HepG2 (cell line): ENCODE data around the gene PCIF1. TPM values are rescaled to one million over a fixed set of nuclear protein-coding genes. Genes with fewer than 3 reads are reported as not detected.
A peak's percentile ranks its signal among the peaks of the same experiment; 100 is the strongest.

Experiments
- BRD4 ChIP-seq: sonication (generic); formaldehyde crosslinking; IDR thresholded peaks from 2 replicates; pipeline ENCODE4 v1.4.0; 2020; ENCODE audit warnings: missing genetic modification reagents
- CENPX ChIP-seq: sonication (generic); formaldehyde crosslinking; IDR thresholded peaks from 2 replicates; pipeline ENCODE4 v1.9.0; 2021; ENCODE audit warnings: mild to moderate bottlenecking, missing genetic modification reagents, moderate library complexity
- HNRNPL ChIP-seq: fragments of 200-400 bp; formaldehyde crosslinking; IDR thresholded peaks from 2 replicates; pipeline ENCODE4 v1.6.1; 2017; ENCODE audit warnings: mild to moderate bottlenecking, low read depth, low read length
- NFE2L1 ChIP-seq: sonication (generic); formaldehyde crosslinking; IDR thresholded peaks from 2 replicates; pipeline ENCODE4 v1.4.0; 2020; ENCODE audit warnings: missing genetic modification reagents, mild to moderate bottlenecking, borderline replicate concordance
- NFE2L2 ChIP-seq: fragments of 150-350 bp; IDR thresholded peaks from 2 replicates; pipeline ENCODE4 v1.6.1; 2014; ENCODE audit warnings: low read length
- RARA ChIP-seq: IDR thresholded peaks from 2 replicates; pipeline ENCODE4 v1.6.1; 2016; ENCODE audit warnings: missing genetic modification reagents, missing compliant biosample characterization
- REPIN1 ChIP-seq: sonication (generic); formaldehyde crosslinking; IDR thresholded peaks from 2 replicates; pipeline ENCODE4 v1.8.0; 2022; ENCODE audit warnings: missing genetic modification reagents, low read depth, mild to moderate bottlenecking, borderline replicate concordance
- REST ChIP-seq, 2 experiments: IDR thresholded peaks; 2 replicates each; pipeline ENCODE4 v1.6.1; 2011 to 2012; ENCODE audit warnings: low read length in 2 of 2, borderline replicate concordance in 1 of 2, low read depth in 1 of 2, mild to moderate bottlenecking in 1 of 2, moderate library complexity in 1 of 2
- REXO4 ChIP-seq: sonication (generic); formaldehyde crosslinking; IDR thresholded peaks from 2 replicates; pipeline ENCODE4 v1.8.0; 2022; ENCODE audit warnings: missing genetic modification reagents, mild to moderate bottlenecking, borderline replicate concordance
- RORA ChIP-seq: sonication (generic); formaldehyde crosslinking; IDR thresholded peaks from 2 replicates; pipeline ENCODE4 v1.5.0; 2020; ENCODE audit warnings: mild to moderate bottlenecking, missing genetic modification reagents, moderate library complexity
- SP1 ChIP-seq, 2 experiments: fragments of 450-650 bp in 1 of 2; sonication (generic) in 1 of 2; formaldehyde crosslinking in 1 of 2; IDR thresholded peaks; 2 replicates each; pipeline versions ENCODE4 v1.4.0 to v1.6.1; 2016 to 2020; ENCODE audit warnings: missing genetic modification reagents in 1 of 2
- TRIM24 ChIP-seq: sonication (generic); formaldehyde crosslinking; IDR thresholded peaks from 2 replicates; pipeline ENCODE4 v1.8.0; 2022; ENCODE audit warnings: mild to moderate bottlenecking, missing genetic modification reagents
- ZC3H4 ChIP-seq: sonication (generic); formaldehyde crosslinking; IDR thresholded peaks from 2 replicates; pipeline ENCODE4 v1.4.0; 2020; ENCODE audit warnings: missing genetic modification reagents, borderline replicate concordance
- ZNF282 ChIP-seq: fragments of 450-650 bp; IDR thresholded peaks from 2 replicates; pipeline ENCODE4 v1.6.1; 2018; ENCODE audit not compliant: partially characterized antibody
- ZNF362 ChIP-seq: sonication (generic); formaldehyde crosslinking; IDR thresholded peaks from 2 replicates; pipeline ENCODE4 v1.4.0; 2020; ENCODE audit warnings: missing genetic modification reagents, mild to moderate bottlenecking, borderline replicate concordance
- ZNF556 ChIP-seq: sonication (generic); formaldehyde crosslinking; IDR thresholded peaks from 2 replicates; pipeline ENCODE4 v1.4.0; 2020; ENCODE audit warnings: mild to moderate bottlenecking, missing genetic modification reagents, borderline replicate concordance
- ZNF598 ChIP-seq: sonication (generic); formaldehyde crosslinking; IDR thresholded peaks from 2 replicates; pipeline ENCODE4 v1.5.1; 2020; ENCODE audit warnings: mild to moderate bottlenecking, missing genetic modification reagents, borderline replicate concordance
- ZNF720 ChIP-seq: sonication (generic); formaldehyde crosslinking; IDR thresholded peaks from 2 replicates; pipeline ENCODE4 v1.4.0; 2020; ENCODE audit warnings: missing genetic modification reagents
- polyA plus RNA-seq, 8 experiments: library from polyadenylated mRNA; depleted of rRNA in 3 of 8; stranded (reverse) in 7 of 8; unstranded in 1 of 8; fragments of >200 nt; fragmentation: Illumina TruSeq in 4 of 8; extraction: Trizol in 4 of 8; gene quantifications; 2 replicates each; pipeline versions ENCODE4 v1.2.1 to v1.2.3, GENCODE V29; 2011 to 2016; ENCODE audit warnings: low read depth in 4 of 8, missing spikeins in 1 of 8, mixed read lengths in 1 of 8; ENCODE audit not compliant: insufficient read depth in 1 of 8
- total RNA-seq, 5 experiments: library from RNA; depleted of rRNA; stranded (reverse); fragments of >200 nt; fragmentation: Illumina TruSeq; extraction: Trizol; gene quantifications; 2 replicates each; pipeline ENCODE4 v1.2.3, GENCODE V29; 2016; ENCODE audit warnings: low read depth in 1 of 5
- TF ChIP-seq, protein P1 (sequence below): sonication (generic); formaldehyde crosslinking; IDR thresholded peaks from 2 replicates; pipeline ENCODE4 v1.4.0; 2020; ENCODE audit warnings: missing genetic modification reagents, low read depth, mild to moderate bottlenecking, borderline replicate concordance
- TF ChIP-seq, protein P2 (sequence below): sonication (generic); formaldehyde crosslinking; IDR thresholded peaks from 2 replicates; pipeline ENCODE4 v1.4.0; 2020; ENCODE audit warnings: mild to moderate bottlenecking, missing genetic modification reagents
- TF ChIP-seq, protein P3 (sequence below): IDR thresholded peaks from 2 replicates; pipeline ENCODE4 v1.6.1; 2016; ENCODE audit warnings: missing compliant biosample characterization, missing genetic modification reagents, borderline replicate concordance

PCIF1 gene
- total and polyA plus RNA-seq, 2 of the 13 experiments (the other 11 are each of a cell fraction or from before 2014, with no cell fraction given), result 20.9 to 24.4 TPM

- TF ChIP-seq HNRNPL, result peak; percentile 62; the same call in 1 of the 2 replicates
- no peak for TF ChIP-seq CENPX
- no peak for TF ChIP-seq REXO4 (CRISPR knock-in tag)
- TF ChIP-seq, protein P1, sequence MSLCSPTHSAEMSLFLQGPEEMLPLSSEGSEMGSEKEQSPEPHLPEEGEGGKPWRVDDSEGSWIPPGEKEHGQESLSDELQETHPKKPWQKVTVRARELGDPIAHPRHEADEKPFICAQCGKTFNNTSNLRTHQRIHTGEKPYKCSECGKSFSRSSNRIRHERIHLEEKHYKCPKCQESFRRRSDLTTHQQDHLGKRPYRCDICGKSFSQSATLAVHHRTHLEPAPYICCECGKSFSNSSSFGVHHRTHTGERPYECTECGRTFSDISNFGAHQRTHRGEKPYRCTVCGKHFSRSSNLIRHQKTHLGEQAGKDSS, result peak; percentile 52; the same call in 1 of the 2 replicates
- TF ChIP-seq TRIM24 (CRISPR knock-in tag), result no peak
- TF ChIP-seq RARA (CRISPR knock-in tag), result peak; percentile 43
- TF ChIP-seq RORA (CRISPR knock-in tag), result no peak; the same call in 1 of the 2 replicates
- peak; percentile 95; the same call in 1 of the 2 replicates for TF ChIP-seq ZNF556
- no peak; the same call in 1 of the 2 replicates for TF ChIP-seq ZC3H4 (CRISPR knock-in tag)
- TF ChIP-seq, protein P2, sequence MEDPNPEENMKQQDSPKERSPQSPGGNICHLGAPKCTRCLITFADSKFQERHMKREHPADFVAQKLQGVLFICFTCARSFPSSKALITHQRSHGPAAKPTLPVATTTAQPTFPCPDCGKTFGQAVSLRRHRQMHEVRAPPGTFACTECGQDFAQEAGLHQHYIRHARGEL (CRISPR knock-in tag), result peak; percentile 58; the same call in 1 of the 2 replicates
- TF ChIP-seq ZNF720 (CRISPR knock-in tag), result peak; percentile 51
- peak in 1 of 2 experiments; percentile 27; a peak in 1 of 4 replicates for TF ChIP-seq REST (IDR thresholded peaks at IDR 0.05; ENCODE audit: borderline replicate concordance in 1 of 2, low read depth in 1 of 2, low read length in 2 of 2)
- TF ChIP-seq ZNF362 (CRISPR knock-in tag), result no peak
- TF ChIP-seq ZNF598 (CRISPR knock-in tag), result peak; percentile 39; the same call in 1 of the 2 replicates
- TF ChIP-seq BRD4, result peak; percentile 85
- TF ChIP-seq NFE2L1 (CRISPR knock-in tag), result 0 out of 2 replicates have a peak, but pooled peaks have one; percentile 6
- no peak for TF ChIP-seq ZNF282
- TF ChIP-seq NFE2L2, result no peak
- peak; percentile 88 for TF ChIP-seq REPIN1 (CRISPR knock-in tag)
- TF ChIP-seq SP1 (IDR thresholded peaks at IDR 0.05), result no peak
- TF ChIP-seq SP1 (CRISPR knock-in tag; IDR thresholded peaks at IDR 0.05), result peak; percentile 94
- TF ChIP-seq, protein P3, sequence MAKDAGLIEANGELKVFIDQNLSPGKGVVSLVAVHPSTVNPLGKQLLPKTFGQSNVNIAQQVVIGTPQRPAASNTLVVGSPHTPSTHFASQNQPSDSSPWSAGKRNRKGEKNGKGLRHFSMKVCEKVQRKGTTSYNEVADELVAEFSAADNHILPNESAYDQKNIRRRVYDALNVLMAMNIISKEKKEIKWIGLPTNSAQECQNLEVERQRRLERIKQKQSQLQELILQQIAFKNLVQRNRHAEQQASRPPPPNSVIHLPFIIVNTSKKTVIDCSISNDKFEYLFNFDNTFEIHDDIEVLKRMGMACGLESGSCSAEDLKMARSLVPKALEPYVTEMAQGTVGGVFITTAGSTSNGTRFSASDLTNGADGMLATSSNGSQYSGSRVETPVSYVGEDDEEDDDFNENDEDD (CRISPR knock-in tag), result peak; percentile 63; the same call in 1 of the 2 replicates
Observed at GRCh38 chr20:45971675-45972499, 37.4 kb downstream of the PCIF1 start, which contains the start of gene ZNF335 (continued).
